GM04503 (cell line): Measurements from ENCODE around the gene GAS5.
A peak's percentile ranks its signal among the peaks of the same experiment; 100 is the strongest.
"Not testable (repeated sequence)": the region's sequence is repeated elsewhere in the genome, so short reads cannot be mapped to it uniquely, and the experiment has no call there.

Experiments used
- DNase-seq: peaks from one replicate; pipeline ENCODE4 v3.0.0-alpha.2; 2012; ENCODE audit warnings: low read depth

Gene GAS5

GRCh38 chr1:173867753-173868265, at the start of gene GAS5:
Gene GAS5 (minus strand): TSS chr1:173867989.
- DNase-seq = peak; percentile 96

GRCh38 chr1:173917149-173917548, 49.4 kb upstream of the GAS5 start, which contains the start of gene SERPINC1:
Gene SERPINC1 (minus strand): TSS chr1:173917327. CDS start chr1:173917259, 68 bp downstream.
- DNase-seq = no peak

- no peak for DNase-seq
Measured at GRCh38 chr1:173916667-173917066, 48.9 kb upstream of the GAS5 start.

- no peak for DNase-seq
Measured at GRCh38 chr1:173915596-173915995, 47.8 kb upstream of the GAS5 start.

GRCh38 chr1:173914366-173914871, 46.6 kb upstream of the GAS5 start:
- DNase-seq = no peak

GRCh38 chr1:173913111-173913510, 45.3 kb upstream of the GAS5 start:
- no peak for DNase-seq

GRCh38 chr1:173903827-173904531, 36.2 kb upstream of the GAS5 start:
- no peak for DNase-seq

GRCh38 chr1:173900992-173901391, 33.2 kb upstream of the GAS5 start:
- DNase-seq = no peak

- DNase-seq = no peak
Measured at GRCh38 chr1:173900427-173900826, 32.6 kb upstream of the GAS5 start.

- no peak for DNase-seq
Measured at GRCh38 chr1:173894189-173894588, 26.4 kb upstream of the GAS5 start.

GRCh38 chr1:173893611-173894010, 25.8 kb upstream of the GAS5 start:
- no peak for DNase-seq

GRCh38 chr1:173889885-173890284, 22.1 kb upstream of the GAS5 start:
- no peak for DNase-seq

GRCh38 chr1:173888749-173889148, 21.0 kb upstream of the GAS5 start:
- no peak for DNase-seq

GRCh38 chr1:173887627-173888026, 19.8 kb upstream of the GAS5 start:
- no peak for DNase-seq

- DNase-seq = no peak
Measured at GRCh38 chr1:173886746-173887611, 19.2 kb upstream of the GAS5 start.

- no peak for DNase-seq
Measured at GRCh38 chr1:173884701-173885100, 16.9 kb upstream of the GAS5 start.

- DNase-seq = not testable (repeated sequence)
Measured at GRCh38 chr1:173881117-173881516, 13.3 kb upstream of the GAS5 start.

- no peak for DNase-seq
Measured at GRCh38 chr1:173878251-173878650, 10.5 kb upstream of the GAS5 start.

- DNase-seq = no peak
Measured at GRCh38 chr1:173876732-173877131, 8.9 kb upstream of the GAS5 start.

GRCh38 chr1:173871500-173871899, 3.7 kb upstream of the GAS5 start:
- DNase-seq = no peak

GRCh38 chr1:173871091-173871490, 3.3 kb upstream of the GAS5 start:
- no peak for DNase-seq

GRCh38 chr1:173870252-173871075, 2.7 kb upstream of the GAS5 start:
- DNase-seq = no peak
